ENCODE results near the gene KRT35.

- TF ChIP-seq CTCF (IDR thresholded peaks at IDR 0.05; ENCODE audit: insufficient read depth, low read depth, low read length), result no peak
- no peak for TF ChIP-seq EZH2 (IDR thresholded peaks at IDR 0.05; ENCODE audit: insufficient read depth, low read length)
These were observed 24.3 kb upstream of the KRT35 start, which contains the start of gene KRT13 for GRCh38 chr17:41505007-41505808.

Measured in astrocyte (in vitro differentiated cells and primary cell).